HCT116 (cell line): ENCODE data around the gene TARM1. TPM values are rescaled to one million over a fixed set of nuclear protein-coding genes. Genes with fewer than 3 reads are reported as not detected.

ENCODE experiments used
- ATAC-seq: fragments of 200-7000 bp; cut with Tn5 transposase; 2 replicates; pipeline ENCODE4 v1.9.1; 2020; ENCODE audit warnings: mild to moderate bottlenecking, moderate library complexity
- BruUV-seq: library from RNA; stranded (reverse); fragments of 400-500 nt; replicated peaks from 2 replicates; lab custom pipeline; 2021; lab: Mats Ljungman, UMichigan
- CTCF ChIA-PET: fragments of 300-600 bp; sonication (Branson Sonifier 250); formaldehyde crosslinking; loops from one replicate; lab custom pipeline; 2021; ENCODE audit warnings: antibody characterized with exemption; lab: Charles Lee
- POLR2A ChIA-PET: fragments of 300-600, 350-600 bp; sonication (Branson Sonifier 250); formaldehyde crosslinking; loops from one replicate; lab custom pipeline; 2021; ENCODE audit warnings: antibody characterized with exemption; lab: Charles Lee
- RAD21 ChIA-PET, 2 experiments: fragments of 300-600 bp; sonication (Branson Sonifier 250); formaldehyde crosslinking; loops; one replicate each; lab custom pipeline; 2023; ENCODE audit warnings: low total read pairs in 2 of 2; ENCODE audit not compliant: uncharacterized antibody in 2 of 2, unreplicated experiment in 2 of 2, low non-redundant PET in 1 of 2; lab: Charles Lee
- DNase-seq: peaks from one replicate; pipeline ENCODE4 v3.0.0-alpha.2; 2010; ENCODE audit warnings: low read depth, low spot score
- H2AFZ ChIP-seq: fragments of 200-600 bp; shearing (Covaris generic), sonication (generic); 2 replicates; pipeline ENCODE4 v1.6.1; 2017; ENCODE audit warnings: low read depth, mixed run types, mixed read lengths, antibody characterized with exemption, low read length; ENCODE audit not compliant: poor library complexity, severe bottlenecking
- H3K27ac ChIP-seq: 2 replicates; pipeline ENCODE4 v1.5.1; 2012; ENCODE audit warnings: low read depth, low read length
- H3K27me3 ChIP-seq: fragments of 200-600 bp; sonication (generic); 2 replicates; pipeline ENCODE4 v1.6.1; 2016; ENCODE audit warnings: mixed run types, low read length, mixed read lengths; ENCODE audit not compliant: insufficient read depth
- H3K36me3 ChIP-seq, 2 experiments: fragments of 200-500 bp in 1 of 2; fragments of 200-600 bp in 1 of 2; sonication (Bioruptor generic) in 1 of 2; sonication (generic) in 1 of 2; 2 replicates each; pipeline versions ENCODE4 v1.5.1 to v1.6.1; 2014 to 2016; ENCODE audit warnings: low read length in 2 of 2, inconsistent platforms in 1 of 2, mixed read lengths in 1 of 2, mixed run types in 1 of 2; ENCODE audit not compliant: insufficient read depth in 2 of 2, control insufficient read depth in 1 of 2
- H3K4me1 ChIP-seq, 2 experiments: fragments of 200-600 bp in 1 of 2; sonication (generic) in 1 of 2; 2 replicates each; pipeline versions ENCODE4 v1.5.1 to v1.6.1; 2012 to 2017; ENCODE audit warnings: low read length in 2 of 2, inconsistent platforms in 1 of 2, mild to moderate bottlenecking in 1 of 2, mixed read lengths in 1 of 2, mixed run types in 1 of 2, moderate library complexity in 1 of 2; ENCODE audit not compliant: insufficient read depth in 2 of 2, control insufficient read depth in 1 of 2
- H3K4me2 ChIP-seq: fragments of 200-600 bp; sonication (generic); 2 replicates; pipeline ENCODE4 v1.6.1; 2017; ENCODE audit warnings: mixed run types, low read length, mixed read lengths
- H3K4me3 ChIP-seq, 2 experiments: fragments of 200-600 bp in 1 of 2; sonication (generic) in 1 of 2; replicated peaks in 1 of 2; 2 replicates each; pipeline ENCODE4 v1.5.1; 2011 to 2016; ENCODE audit warnings: low read length in 2 of 2, control low read depth in 1 of 2, low read depth in 1 of 2, mild to moderate bottlenecking in 1 of 2, mixed read lengths in 1 of 2, mixed run types in 1 of 2
- H3K79me2 ChIP-seq: fragments of 200-600 bp; sonication (generic); 2 replicates; pipeline ENCODE4 v1.6.1; 2017; ENCODE audit warnings: mild to moderate bottlenecking, mixed run types, low read length, moderate library complexity, mixed read lengths; ENCODE audit not compliant: insufficient read depth
- H3K9ac ChIP-seq: fragments of 200-600 bp; sonication (generic); 2 replicates; pipeline ENCODE4 v1.6.1; 2016; ENCODE audit warnings: low read length, mixed read lengths
- H3K9me2 ChIP-seq: fragments of 200-600 bp; sonication (generic), shearing (Covaris generic); 2 replicates; pipeline ENCODE4 v1.6.1; 2017; ENCODE audit warnings: mixed run types, mild to moderate bottlenecking, moderate library complexity; ENCODE audit not compliant: insufficient read depth
- H3K9me3 ChIP-seq, 2 experiments: fragments of 200-500 bp in 1 of 2; fragments of 200-600 bp in 1 of 2; sonication (Bioruptor generic) in 1 of 2; sonication (generic) in 1 of 2; 2 replicates each; pipeline ENCODE4 v1.6.1; 2014 to 2017; ENCODE audit warnings: low read length in 2 of 2, mixed read lengths in 2 of 2, inconsistent platforms in 1 of 2, low read depth in 1 of 2, mild to moderate bottlenecking in 1 of 2, mixed run types in 1 of 2, moderate library complexity in 1 of 2; ENCODE audit not compliant: control insufficient read depth in 1 of 2, insufficient read depth in 1 of 2
- H4K20me1 ChIP-seq: fragments of 200-600 bp; sonication (generic), shearing (Covaris generic); 2 replicates; pipeline ENCODE4 v1.6.1; 2017; ENCODE audit warnings: mixed run types, mild to moderate bottlenecking, moderate library complexity; ENCODE audit not compliant: insufficient read depth
- CBX3 ChIP-seq: IDR thresholded peaks from 2 replicates; pipeline ENCODE4 v1.6.1; 2012; ENCODE audit warnings: low read depth
- ELF1 ChIP-seq: IDR thresholded peaks from 2 replicates; pipeline ENCODE4 v1.6.1; 2012; ENCODE audit warnings: low read depth, borderline replicate concordance
- EZH2phosphoT487 ChIP-seq: fragments of 200-600 bp; IDR thresholded peaks from 2 replicates; pipeline ENCODE4 v1.6.1; 2018; ENCODE audit warnings: antibody characterized with exemption, borderline replicate concordance
- JUND ChIP-seq: IDR thresholded peaks from 2 replicates; pipeline ENCODE4 v1.6.1; 2012
- POLR2AphosphoS5 ChIP-seq: IDR thresholded peaks from 2 replicates; pipeline ENCODE4 v1.6.1; 2011; ENCODE audit warnings: mild to moderate bottlenecking, low read depth, low read length, moderate library complexity
- SIN3A ChIP-seq: IDR thresholded peaks from 2 replicates; pipeline ENCODE4 v1.6.1; 2012; ENCODE audit warnings: low read depth
- SP1 ChIP-seq: IDR thresholded peaks from 2 replicates; pipeline ENCODE4 v1.6.1; 2012; ENCODE audit warnings: low read depth
- TCF7L2 ChIP-seq: IDR thresholded peaks from 2 replicates; pipeline ENCODE4 v1.7.0; 2011; ENCODE audit warnings: borderline replicate concordance, inconsistent platforms; ENCODE audit not compliant: insufficient read depth, insufficient read length; ENCODE audit errors: extremely low read depth
- YY1 ChIP-seq: IDR thresholded peaks from 2 replicates; pipeline ENCODE4 v1.6.1; 2011; ENCODE audit warnings: low read length, low read depth, moderate library complexity, mild to moderate bottlenecking; ENCODE audit not compliant: insufficient replicate concordance; ENCODE audit errors: extremely low read depth
- intact Hi-C: fragments of 100-400 bp; cut with micrococcal nuclease; formaldehyde crosslinking; loops from 2 replicates; pipeline ENCODE4 v1.10.0; 2022
- total RNA-seq: library from RNA; stranded (reverse); gene quantifications from one replicate; pipeline ENCODE4 v1.2.1, GENCODE V29; 2021; ENCODE audit not compliant: unreplicated experiment
- TF ChIP-seq, protein P1 (sequence below): IDR thresholded peaks from 2 replicates; pipeline ENCODE4 v1.6.1; 2012
- TF ChIP-seq, protein P2 (sequence below), 3 experiments: fragments of 200-600 bp in 1 of 3; sonication (generic) in 1 of 3; IDR thresholded peaks in 2 of 3; conservative IDR thresholded peaks in 1 of 3; 2 replicates each; pipeline ENCODE4 v1.5.1; 2012 to 2017; ENCODE audit warnings: low read depth in 2 of 3, low read length in 2 of 3, antibody characterized with exemption in 1 of 3, borderline replicate concordance in 1 of 3, control low read depth in 1 of 3, mild to moderate bottlenecking in 1 of 3, mixed read lengths in 1 of 3, mixed run types in 1 of 3, moderate library complexity in 1 of 3; ENCODE audit not compliant: insufficient read depth in 1 of 3

TARM1 gene
- total RNA-seq, 1 experiment from 2014 or later: not detected

DNA sequence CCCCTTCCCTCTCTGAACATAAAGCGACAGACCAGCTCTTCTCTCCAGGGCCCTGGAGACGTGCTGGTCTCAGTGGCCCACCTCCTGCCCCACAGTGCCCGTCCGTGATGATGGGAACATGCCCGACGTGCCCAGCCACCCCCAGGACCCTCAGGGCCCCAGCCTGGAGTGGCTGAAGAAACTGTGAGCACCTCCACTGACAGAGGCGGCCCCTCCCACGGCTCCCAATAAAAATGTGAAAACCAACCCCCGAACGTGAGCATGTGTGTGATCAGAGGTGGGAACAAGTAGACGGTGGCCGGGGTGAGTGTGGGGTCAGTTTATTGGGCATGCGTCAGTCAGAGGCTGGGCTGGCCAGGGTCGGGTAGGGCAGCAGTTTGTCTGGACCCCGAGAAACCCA lies 25.6 kb upstream of the TARM1 start:
- ChIA-PET POLR2A (interaction anchor here (1.5 kb wide), 1 partner anchor 8 kb away, joined by 3 read pairs; no protein-coding TSS in a partner anchor), RAD21 (no interaction called here), CTCF (no interaction called here)
- Histone ChIP-seq H2AFZ (no peak overlapping the region), H3K4me2 (no peak overlapping the region), H4K20me1 (no peaks in the 10 kb centered on the region), H3K9me3 (no peaks in the 10 kb centered on the region), H3K27ac (no peak overlapping the region), H3K4me3 (no peak overlapping the region), H3K36me3 (peaks cover 28 to 29% of the 10 kb centered on the region in 2 experiments; a peak in 3 of 4 replicates), H3K4me1 (peaks cover 0 to 5% of the 10 kb centered on the region in 2 experiments; a peak in 1 of 4 replicates), H3K9ac (no peak overlapping the region), H3K27me3 (no peaks in the 10 kb centered on the region), H3K9me2 (no peaks in the 10 kb centered on the region), H3K79me2 (peaks cover 34% of the 10 kb centered on the region)
- ATAC-seq: no peak
- no TSS peak for BruUV-seq
- DNase-seq: no peak
- TF ChIP-seq, protein P1, sequence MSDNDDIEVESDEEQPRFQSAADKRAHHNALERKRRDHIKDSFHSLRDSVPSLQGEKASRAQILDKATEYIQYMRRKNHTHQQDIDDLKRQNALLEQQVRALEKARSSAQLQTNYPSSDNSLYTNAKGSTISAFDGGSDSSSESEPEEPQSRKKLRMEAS: no peak
- TF ChIP-seq ELF1 (no peak), TCF7L2 (no peak), JUND (no peak), CBX3 (no peak)
- intact Hi-C loops: no loop called here

DNA sequence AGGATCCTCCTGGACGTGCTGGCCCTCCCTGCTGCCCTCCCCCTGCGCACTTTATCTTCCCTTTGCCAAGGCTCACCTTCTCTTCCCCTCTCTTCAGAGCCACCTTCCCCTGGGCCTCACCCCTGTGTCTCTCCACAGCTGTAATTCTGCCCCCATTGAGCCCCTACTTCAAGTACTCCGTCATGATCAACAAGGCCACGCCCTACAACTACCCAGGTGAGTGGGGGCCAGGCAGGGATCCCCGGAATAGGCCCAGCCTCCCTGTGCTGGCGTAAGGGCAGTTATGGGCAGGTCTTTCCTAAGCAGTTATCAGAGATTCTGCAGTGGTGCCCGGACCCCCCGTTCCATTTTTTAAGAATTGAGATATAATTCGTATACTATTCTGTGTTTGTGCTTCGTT lies 24.6 kb upstream of the TARM1 start:
- Histone ChIP-seq H3K27ac (no peak overlapping the region), H3K9ac (no peak overlapping the region), H2AFZ (no peak overlapping the region), H3K27me3 (no peaks in the 10 kb centered on the region), H3K36me3 (peaks cover 27 to 28% of the 10 kb centered on the region in 2 experiments; a peak in 3 of 4 replicates), H4K20me1 (no peaks in the 10 kb centered on the region), H3K4me3 (no peak overlapping the region), H3K4me1 (peaks cover 0 to 5% of the 10 kb centered on the region in 2 experiments; a peak in 1 of 4 replicates), H3K9me3 (no peaks in the 10 kb centered on the region), H3K9me2 (no peaks in the 10 kb centered on the region), H3K79me2 (peaks cover 34% of the 10 kb centered on the region), H3K4me2 (no peak overlapping the region)
- CTCF ChIA-PET: no interaction called here
- ATAC-seq: no peak
- TF ChIP-seq SP1 (no peak), POLR2AphosphoS5 (no peak), YY1 (no peak), SIN3A (no peak), EZH2phosphoT487 (no peak)
- TF ChIP-seq, protein P2, sequence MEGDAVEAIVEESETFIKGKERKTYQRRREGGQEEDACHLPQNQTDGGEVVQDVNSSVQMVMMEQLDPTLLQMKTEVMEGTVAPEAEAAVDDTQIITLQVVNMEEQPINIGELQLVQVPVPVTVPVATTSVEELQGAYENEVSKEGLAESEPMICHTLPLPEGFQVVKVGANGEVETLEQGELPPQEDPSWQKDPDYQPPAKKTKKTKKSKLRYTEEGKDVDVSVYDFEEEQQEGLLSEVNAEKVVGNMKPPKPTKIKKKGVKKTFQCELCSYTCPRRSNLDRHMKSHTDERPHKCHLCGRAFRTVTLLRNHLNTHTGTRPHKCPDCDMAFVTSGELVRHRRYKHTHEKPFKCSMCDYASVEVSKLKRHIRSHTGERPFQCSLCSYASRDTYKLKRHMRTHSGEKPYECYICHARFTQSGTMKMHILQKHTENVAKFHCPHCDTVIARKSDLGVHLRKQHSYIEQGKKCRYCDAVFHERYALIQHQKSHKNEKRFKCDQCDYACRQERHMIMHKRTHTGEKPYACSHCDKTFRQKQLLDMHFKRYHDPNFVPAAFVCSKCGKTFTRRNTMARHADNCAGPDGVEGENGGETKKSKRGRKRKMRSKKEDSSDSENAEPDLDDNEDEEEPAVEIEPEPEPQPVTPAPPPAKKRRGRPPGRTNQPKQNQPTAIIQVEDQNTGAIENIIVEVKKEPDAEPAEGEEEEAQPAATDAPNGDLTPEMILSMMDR (IDR thresholded peaks at IDR 0.05 in 2 of 3, conservative IDR thresholded peaks at IDR 0.05 in 1 of 3; ENCODE audit: borderline replicate concordance in 1 of 3, insufficient read depth in 1 of 3, low read depth in 2 of 3, low read length in 2 of 3): no peak
- RAD21 ChIA-PET: no interaction called here
- POLR2A ChIA-PET: interaction anchor here (1.5 kb wide), 1 partner anchor 9 kb away, joined by 3 read pairs; no protein-coding TSS in a partner anchor
- intact Hi-C loops: no loop called here
- no TSS peak for BruUV-seq
- no peak for DNase-seq
